ENCODE results near the gene IFI27L2. TPM values are rescaled to one million over a fixed set of nuclear protein-coding genes. Genes with fewer than 3 reads are reported as not detected.

IFI27L2 gene
- total and polyA plus RNA-seq, 2 experiments from 2014 or later, result 23.4 to 38.5 TPM

GRCh38 chr14:94129758-94130414 lies 482 bp upstream of the IFI27L2 start (continued):
- TF ChIP-seq REST (IDR thresholded peaks at IDR 0.05; ENCODE audit: unreplicated experiment), result no peak

- Mint-ChIP-seq H3K27me3 (ENCODE audit: insufficient read depth, low read depth, poor library complexity) (peaks cover 5% of the 10 kb centered on the region), H3K27ac (no peak overlapping the region), H3K36me3 (ENCODE audit: low read depth) (no peaks in the 10 kb centered on the region; the same call in 2 of the 3 replicates), H3K4me3 (peak overlapping the region; percentile 82), H3K4me1 (peaks cover 8% of the 10 kb centered on the region), H3K9me3 (peaks cover 3% of the 10 kb centered on the region; the same call in 1 of the 3 replicates)
- no peaks in the 10 kb centered on the region for H3F3A ChIP-seq (replicated peaks; ENCODE audit: low read depth)
- H2AFZ ChIP-seq, result peak overlapping the region; percentile 96; the same call in 1 of the 2 replicates
- H4K20me1 ChIP-seq (replicated peaks; ENCODE audit: insufficient read depth), result no peaks in the 10 kb centered on the region
- DNase-seq (ENCODE audit: low spot score) (no peak), ATAC-seq (no peak)
- peak overlapping the region; percentile 57 for H3K4me3 ChIP-seq
- H3K79me2 ChIP-seq (replicated peaks; ENCODE audit: insufficient read depth), result no peaks in the 10 kb centered on the region
- peak overlapping the region; percentile 81 for H3K4me2 ChIP-seq
- no peaks in the 10 kb centered on the region for H3K9me2 ChIP-seq (ENCODE audit: insufficient read depth)
- no peak overlapping the region for H3K27ac ChIP-seq (ENCODE audit: low read depth)
- H3K4me1 ChIP-seq (ENCODE audit: insufficient read depth), result peaks cover 11% of the 10 kb centered on the region; the same call in 1 of the 2 replicates
- H3K36me3 ChIP-seq (ENCODE audit: insufficient read depth), result no peaks in the 10 kb centered on the region
- H3K27me3 ChIP-seq (ENCODE audit: insufficient read depth), result no peaks in the 10 kb centered on the region
- TF ChIP-seq CREB1 (CRISPR knock-in tag; IDR thresholded peaks at IDR 0.05; ENCODE audit: low read depth) (no peak), EZH2phosphoT487 (IDR thresholded peaks at IDR 0.05; ENCODE audit: unreplicated experiment) (no peak), ZNF462 (CRISPR knock-in tag; IDR thresholded peaks at IDR 0.05) (no peak), REST (IDR thresholded peaks at IDR 0.05; ENCODE audit: unreplicated experiment) (no peak), CTCF (conservative IDR thresholded peaks at IDR 0.05; ENCODE audit: low read depth in 2 of 2) (no peak), EZH2 (IDR thresholded peaks at IDR 0.05; ENCODE audit: low read depth, unreplicated experiment) (no peak), JUNB (IDR thresholded peaks at IDR 0.05; ENCODE audit: unreplicated experiment) (no peak)
Observed at GRCh38 chr14:94128216-94128839, 1.1 kb downstream of the IFI27L2 start.
